ENCODE data around the gene ANKEF1.

The ANKEF1 gene

DNA sequence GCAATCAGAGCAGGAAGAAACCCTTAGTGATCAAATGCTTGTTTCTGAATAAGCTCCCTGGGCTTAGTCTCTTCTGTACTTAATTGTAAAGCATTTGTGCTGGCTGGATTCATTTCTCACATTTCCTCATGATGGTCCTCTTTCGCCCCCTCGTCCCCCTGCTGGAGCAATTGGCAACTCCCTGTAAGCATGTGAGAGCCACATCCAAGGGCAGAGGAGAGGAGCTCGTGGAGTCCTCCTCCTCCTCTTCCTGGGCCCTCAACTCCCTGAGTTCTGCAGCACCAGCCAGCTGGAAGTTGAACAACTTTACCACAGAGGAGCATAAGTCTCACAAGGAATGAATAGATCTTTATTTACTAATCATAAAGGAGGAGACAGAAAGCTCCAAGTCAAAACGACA is 12.6 kb downstream of the ANKEF1 start:
- Histone ChIP-seq H3K27ac (ENCODE audit: insufficient read depth in 1 of 2, low read depth in 1 of 2, low read length in 2 of 2, poor library complexity in 1 of 2, severe bottlenecking in 2 of 2) (no peak overlapping the region), H3K4me1 (ENCODE audit: control extremely low read depth in 1 of 4, control insufficient read depth in 4 of 4, insufficient read depth in 4 of 4, low read length in 3 of 4) (no peaks in the 10 kb centered on the region), H3K27me3 (replicated peaks in 2 of 5; ENCODE audit: control insufficient read depth in 4 of 5, insufficient read depth in 5 of 5, low read length in 4 of 5) (no peaks in the 10 kb centered on the region), H3K36me3 (ENCODE audit: control insufficient read depth in 4 of 4, insufficient read depth in 4 of 4, low read length in 3 of 4) (no peaks in the 10 kb centered on the region), H3K4me3 (ENCODE audit: control insufficient read depth in 1 of 7, extremely low read depth in 1 of 7, insufficient read depth in 4 of 7, low read depth in 2 of 7, low read length in 6 of 7) (no peak overlapping the region), H3K9me3 (ENCODE audit: control extremely low read depth in 1 of 5, control insufficient read depth in 4 of 5, insufficient read depth in 2 of 5, low read depth in 1 of 5, low read length in 4 of 5) (no peaks in the 10 kb centered on the region)
- 83% methylated on average over 2 of the region's 4 CpGs for WGBS (ENCODE audit: insufficient coverage)
- DNase-seq: peak in 2 of 3 donors; percentile 30 to 31
- ChIA-PET POLR2A (no interaction called here), CTCF (interaction anchor here (0.8 to 1.4 kb wide), 7 partner anchors 8 to 387 kb away, joined by 3 to 14 read pairs (median 4); partner anchors contain the start of gene SLX4IP)

- Histone ChIP-seq H3K4me1 (ENCODE audit: control extremely low read depth in 1 of 4, control insufficient read depth in 4 of 4, insufficient read depth in 4 of 4, low read length in 3 of 4) (no peaks in the 10 kb centered on the region), H3K9me3 (ENCODE audit: control extremely low read depth in 1 of 5, control insufficient read depth in 4 of 5, insufficient read depth in 2 of 5, low read depth in 1 of 5, low read length in 4 of 5) (no peaks in the 10 kb centered on the region), H3K27me3 (replicated peaks in 2 of 5; ENCODE audit: control insufficient read depth in 4 of 5, insufficient read depth in 5 of 5, low read length in 4 of 5) (no peaks in the 10 kb centered on the region), H3K36me3 (ENCODE audit: control insufficient read depth in 4 of 4, insufficient read depth in 4 of 4, low read length in 3 of 4) (no peaks in the 10 kb centered on the region), H3K27ac (ENCODE audit: insufficient read depth in 1 of 2, low read depth in 1 of 2, low read length in 2 of 2, poor library complexity in 1 of 2, severe bottlenecking in 2 of 2) (no peak overlapping the region), H3K4me3 (ENCODE audit: control insufficient read depth in 1 of 7, extremely low read depth in 1 of 7, insufficient read depth in 4 of 7, low read depth in 2 of 7, low read length in 6 of 7) (no peak overlapping the region)
- ChIA-PET POLR2A (no interaction called here), CTCF (no interaction called here)
- no peak for DNase-seq
- no CpG with 5 or more reads among the region's 1 CpG for WGBS (ENCODE audit: insufficient coverage)
These were observed 16.4 kb downstream of the ANKEF1 start for GRCh38 chr20:10051185-10051584.

DNA sequence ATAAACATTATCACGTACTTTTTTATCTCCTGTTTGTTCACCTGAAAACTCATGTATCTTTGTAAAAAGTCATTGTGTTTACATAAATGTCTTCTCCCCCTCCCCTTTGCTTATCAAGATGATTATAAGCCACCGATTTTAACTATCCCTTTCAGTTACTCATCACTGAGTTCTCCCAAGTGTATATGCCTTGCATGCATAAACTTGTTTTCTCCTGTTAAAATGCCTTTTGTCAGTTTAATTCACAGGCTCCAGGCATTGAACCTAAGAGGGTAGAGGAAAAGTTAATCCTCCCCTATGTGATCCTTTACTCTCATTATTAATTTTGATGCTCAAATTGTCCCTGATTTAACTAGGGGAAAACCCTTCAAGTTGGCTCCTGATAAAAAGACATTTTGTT is 24.2 kb downstream of the ANKEF1 start:
- POLR2A ChIA-PET: no interaction called here
- WGBS (ENCODE audit: insufficient coverage): no CpG with 5 or more reads among the region's 2 CpGs
- Histone ChIP-seq H3K4me1 (ENCODE audit: control extremely low read depth in 1 of 4, control insufficient read depth in 4 of 4, insufficient read depth in 4 of 4, low read length in 3 of 4) (peaks cover 0 to 3% (median 0%) of the 10 kb centered on the region in 4 experiments), H3K27me3 (replicated peaks in 2 of 5; ENCODE audit: control insufficient read depth in 4 of 5, insufficient read depth in 5 of 5, low read length in 4 of 5) (peaks cover 0 to 2% (median 0%) of the 10 kb centered on the region in 5 experiments), H3K4me3 (ENCODE audit: control insufficient read depth in 1 of 7, extremely low read depth in 1 of 7, insufficient read depth in 4 of 7, low read depth in 2 of 7, low read length in 6 of 7) (no peak overlapping the region), H3K27ac (ENCODE audit: insufficient read depth in 1 of 2, low read depth in 1 of 2, low read length in 2 of 2, poor library complexity in 1 of 2, severe bottlenecking in 2 of 2) (no peak overlapping the region), H3K9me3 (ENCODE audit: control extremely low read depth in 1 of 5, control insufficient read depth in 4 of 5, insufficient read depth in 2 of 5, low read depth in 1 of 5, low read length in 4 of 5) (no peaks in the 10 kb centered on the region), H3K36me3 (ENCODE audit: control insufficient read depth in 4 of 4, insufficient read depth in 4 of 4, low read length in 3 of 4) (no peaks in the 10 kb centered on the region)
- CTCF ChIA-PET: no interaction called here
- DNase-seq: no peak

GRCh38 chr20:10060226-10060625 is 25.4 kb downstream of the ANKEF1 start:
- Histone ChIP-seq H3K36me3 (ENCODE audit: control insufficient read depth in 4 of 4, insufficient read depth in 4 of 4, low read length in 3 of 4) (no peaks in the 10 kb centered on the region), H3K27ac (ENCODE audit: insufficient read depth in 1 of 2, low read depth in 1 of 2, low read length in 2 of 2, poor library complexity in 1 of 2, severe bottlenecking in 2 of 2) (no peak overlapping the region), H3K27me3 (replicated peaks in 2 of 5; ENCODE audit: control insufficient read depth in 4 of 5, insufficient read depth in 5 of 5, low read length in 4 of 5) (peaks cover 0 to 2% (median 0%) of the 10 kb centered on the region in 5 experiments), H3K4me1 (ENCODE audit: control extremely low read depth in 1 of 4, control insufficient read depth in 4 of 4, insufficient read depth in 4 of 4, low read length in 3 of 4) (peaks cover 0 to 3% (median 0%) of the 10 kb centered on the region in 4 experiments), H3K9me3 (ENCODE audit: control extremely low read depth in 1 of 5, control insufficient read depth in 4 of 5, insufficient read depth in 2 of 5, low read depth in 1 of 5, low read length in 4 of 5) (no peaks in the 10 kb centered on the region), H3K4me3 (ENCODE audit: control insufficient read depth in 1 of 7, extremely low read depth in 1 of 7, insufficient read depth in 4 of 7, low read depth in 2 of 7, low read length in 6 of 7) (no peak overlapping the region)
- ChIA-PET CTCF (no interaction called here), POLR2A (no interaction called here)
- peak in 1 of 3 donors; percentile 8 for DNase-seq
- 71% methylated on average over 8 of the region's 8 CpGs for WGBS (ENCODE audit: insufficient coverage)

GRCh38 chr20:10061641-10062040 is 26.9 kb downstream of the ANKEF1 start:
- ChIA-PET POLR2A (no interaction called here), CTCF (interaction anchor here (1.2 kb wide), 1 partner anchor 14 kb away, joined by 4 read pairs; no protein-coding TSS in a partner anchor)
- DNase-seq: no peak
- Histone ChIP-seq H3K4me1 (ENCODE audit: control extremely low read depth in 1 of 4, control insufficient read depth in 4 of 4, insufficient read depth in 4 of 4, low read length in 3 of 4) (peaks cover 0 to 3% (median 0%) of the 10 kb centered on the region in 4 experiments), H3K36me3 (ENCODE audit: control insufficient read depth in 4 of 4, insufficient read depth in 4 of 4, low read length in 3 of 4) (no peaks in the 10 kb centered on the region), H3K27ac (ENCODE audit: insufficient read depth in 1 of 2, low read depth in 1 of 2, low read length in 2 of 2, poor library complexity in 1 of 2, severe bottlenecking in 2 of 2) (no peak overlapping the region), H3K4me3 (ENCODE audit: control insufficient read depth in 1 of 7, extremely low read depth in 1 of 7, insufficient read depth in 4 of 7, low read depth in 2 of 7, low read length in 6 of 7) (no peak overlapping the region), H3K27me3 (replicated peaks in 2 of 5; ENCODE audit: control insufficient read depth in 4 of 5, insufficient read depth in 5 of 5, low read length in 4 of 5) (peaks cover 0 to 2% (median 0%) of the 10 kb centered on the region in 5 experiments), H3K9me3 (ENCODE audit: control extremely low read depth in 1 of 5, control insufficient read depth in 4 of 5, insufficient read depth in 2 of 5, low read depth in 1 of 5, low read length in 4 of 5) (no peaks in the 10 kb centered on the region)
- WGBS (ENCODE audit: insufficient coverage): 100% methylated on average over 2 of the region's 2 CpGs

GRCh38 chr20:10063482-10063881 is 28.7 kb downstream of the ANKEF1 start:
- Histone ChIP-seq H3K36me3 (ENCODE audit: control insufficient read depth in 4 of 4, insufficient read depth in 4 of 4, low read length in 3 of 4) (no peaks in the 10 kb centered on the region), H3K9me3 (ENCODE audit: control extremely low read depth in 1 of 5, control insufficient read depth in 4 of 5, insufficient read depth in 2 of 5, low read depth in 1 of 5, low read length in 4 of 5) (no peaks in the 10 kb centered on the region), H3K4me3 (ENCODE audit: control insufficient read depth in 1 of 7, extremely low read depth in 1 of 7, insufficient read depth in 4 of 7, low read depth in 2 of 7, low read length in 6 of 7) (no peak overlapping the region), H3K4me1 (ENCODE audit: control extremely low read depth in 1 of 4, control insufficient read depth in 4 of 4, insufficient read depth in 4 of 4, low read length in 3 of 4) (peaks cover 0 to 3% (median 0%) of the 10 kb centered on the region in 4 experiments), H3K27me3 (replicated peaks in 2 of 5; ENCODE audit: control insufficient read depth in 4 of 5, insufficient read depth in 5 of 5, low read length in 4 of 5) (peaks cover 0 to 2% (median 0%) of the 10 kb centered on the region in 5 experiments), H3K27ac (ENCODE audit: insufficient read depth in 1 of 2, low read depth in 1 of 2, low read length in 2 of 2, poor library complexity in 1 of 2, severe bottlenecking in 2 of 2) (no peak overlapping the region)
- no peak for DNase-seq
- ChIA-PET POLR2A (no interaction called here), CTCF (interaction anchor here (1.2 kb wide), 1 partner anchor 27 kb away, joined by 3 read pairs; no protein-coding TSS in a partner anchor)
- WGBS (ENCODE audit: insufficient coverage): 86% methylated on average over 2 of the region's 2 CpGs

- no peaks in the 10 kb centered on the region for H3K36me3 ChIP-seq (ENCODE audit: control insufficient read depth in 4 of 4, insufficient read depth in 4 of 4, low read length in 3 of 4)
- no peaks in the 10 kb centered on the region for H3K9me3 ChIP-seq (ENCODE audit: control extremely low read depth in 1 of 5, control insufficient read depth in 4 of 5, insufficient read depth in 2 of 5, low read depth in 1 of 5, low read length in 4 of 5)
- peaks cover 0 to 2% (median 0%) of the 10 kb centered on the region in 5 experiments for H3K27me3 ChIP-seq (replicated peaks in 2 of 5; ENCODE audit: control insufficient read depth in 4 of 5, insufficient read depth in 5 of 5, low read length in 4 of 5)
- DNase-seq: no peak
- ChIA-PET POLR2A (no interaction called here), CTCF (no interaction called here)
- peaks cover 0 to 3% (median 0%) of the 10 kb centered on the region in 4 experiments for H3K4me1 ChIP-seq (ENCODE audit: control extremely low read depth in 1 of 4, control insufficient read depth in 4 of 4, insufficient read depth in 4 of 4, low read length in 3 of 4)
- H3K4me3 ChIP-seq (ENCODE audit: control insufficient read depth in 1 of 7, extremely low read depth in 1 of 7, insufficient read depth in 4 of 7, low read depth in 2 of 7, low read length in 6 of 7): no peak overlapping the region
- WGBS (ENCODE audit: insufficient coverage): 83% methylated on average over 1 of the region's 1 CpG
- H3K27ac ChIP-seq (ENCODE audit: insufficient read depth in 1 of 2, low read depth in 1 of 2, low read length in 2 of 2, poor library complexity in 1 of 2, severe bottlenecking in 2 of 2): no peak overlapping the region
These were observed 29.8 kb downstream of the ANKEF1 start for GRCh38 chr20:10064611-10065010.
